GM21526 (cell line): ENCODE measurements around the gene LARGE2.
"Not testable (repeated sequence)": the region's sequence is repeated elsewhere in the genome, so short reads cannot be mapped to it uniquely, and the experiment has no call there.

Source experiments
- ATAC-seq: cut with Tn5 transposase; IDR thresholded peaks from one replicate; pipeline ENCODE4 v1.9.1; 2021; ENCODE audit warnings: moderate library complexity; ENCODE audit not compliant: unreplicated experiment, low FRiP score

LARGE2 gene

DNA sequence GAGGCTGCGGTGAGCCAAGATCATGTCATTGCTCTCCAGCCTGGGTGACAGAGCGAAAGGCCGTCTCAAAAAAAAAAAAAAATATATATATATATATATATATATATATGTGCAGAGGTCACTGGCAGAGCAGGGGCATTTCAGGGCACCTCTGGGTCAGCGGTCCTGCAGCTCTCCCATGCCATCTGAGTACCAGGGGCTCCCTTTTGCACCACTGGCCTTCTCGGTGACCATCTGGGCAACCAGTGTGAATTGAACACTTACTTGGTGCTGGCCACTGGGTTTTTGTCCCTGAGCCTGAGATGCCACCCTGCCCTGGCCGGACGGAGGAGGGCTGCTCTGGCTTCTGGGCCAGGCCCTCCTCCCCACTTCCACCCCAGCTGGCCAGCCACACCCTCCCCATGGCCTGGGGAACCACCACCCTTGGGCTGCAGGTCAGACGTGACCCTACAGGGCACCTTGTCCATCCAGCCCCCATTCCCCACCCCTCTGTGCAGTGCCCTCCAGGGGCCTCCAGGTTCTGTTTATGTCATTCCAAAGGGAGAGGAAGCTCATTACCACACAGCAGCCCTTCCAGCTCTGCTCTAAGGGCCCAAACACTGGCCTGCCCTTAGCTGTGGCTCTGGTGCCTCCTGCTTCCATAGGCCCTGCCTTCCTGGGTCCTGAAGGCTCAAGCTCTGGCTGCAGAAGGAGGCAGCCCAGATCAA is 26.8 kb upstream of the LARGE2 start:
- no peak for ATAC-seq

DNA sequence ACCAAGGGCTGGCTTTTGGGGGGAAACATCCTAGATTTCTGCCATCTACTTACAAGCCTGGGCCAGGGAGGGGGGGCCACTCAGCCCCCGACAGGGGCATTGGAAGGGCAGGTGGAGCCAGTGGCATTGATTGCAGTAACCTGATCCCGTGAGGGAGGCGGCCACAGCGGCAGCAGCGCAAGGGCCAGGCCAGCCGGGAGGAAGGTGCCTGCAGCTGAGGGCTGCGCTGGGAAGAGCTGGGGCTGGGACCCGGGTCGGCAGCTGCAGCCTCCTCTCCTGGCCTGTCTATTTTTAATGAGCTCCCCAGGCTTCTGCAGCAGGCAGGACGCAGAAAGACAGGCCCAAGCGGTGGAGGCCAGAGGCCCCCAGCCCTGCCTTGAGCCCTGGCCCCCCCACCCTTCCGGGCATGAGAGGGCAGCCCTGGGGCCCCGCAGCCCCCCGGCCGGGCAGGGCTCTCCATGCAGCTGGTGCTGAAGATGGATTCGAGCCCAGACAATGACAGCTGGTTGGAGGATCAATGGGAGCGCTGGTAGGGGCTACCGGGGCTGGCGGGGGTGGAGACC is 26.0 kb upstream of the LARGE2 start:
- ATAC-seq: no peak

DNA sequence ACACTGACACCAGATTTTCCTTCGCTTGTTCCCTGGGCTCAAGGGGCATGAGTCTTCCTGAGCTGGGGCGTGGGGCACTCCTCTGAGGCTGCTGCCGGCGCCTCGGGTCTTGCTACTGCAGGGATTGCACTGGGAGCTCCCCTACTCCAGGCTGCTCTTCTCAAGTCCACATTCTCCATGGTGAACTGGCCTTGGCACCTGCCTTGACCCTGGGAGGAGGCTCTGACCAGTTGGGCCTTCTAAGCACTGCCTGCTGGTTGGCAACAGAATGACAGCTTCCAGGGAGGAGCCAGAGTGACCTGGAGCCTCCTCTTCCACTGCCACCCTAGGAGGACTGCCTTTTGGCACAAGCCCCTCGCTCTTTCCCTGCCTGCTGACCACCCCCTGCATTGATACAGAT is 24.9 kb upstream of the LARGE2 start:
- no peak for ATAC-seq

DNA sequence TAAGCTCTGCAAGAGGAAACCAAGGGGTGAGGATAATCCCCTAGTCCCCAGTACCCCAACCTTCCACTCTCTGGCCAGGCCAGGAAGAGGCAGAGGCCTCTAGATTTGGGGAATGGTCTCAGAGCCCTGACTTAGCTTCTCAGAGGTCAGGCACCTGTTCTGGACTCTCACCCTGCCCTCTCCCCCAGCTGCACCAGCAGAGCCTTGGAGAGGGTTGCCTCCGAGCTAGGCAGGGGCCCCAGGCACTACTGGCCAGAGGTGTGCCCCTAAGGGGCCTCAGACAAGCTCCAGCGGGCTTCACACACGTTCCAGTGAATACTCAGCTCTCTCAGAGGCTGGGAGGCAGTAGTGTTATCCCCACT is 23.4 kb upstream of the LARGE2 start:
- no peak for ATAC-seq

DNA sequence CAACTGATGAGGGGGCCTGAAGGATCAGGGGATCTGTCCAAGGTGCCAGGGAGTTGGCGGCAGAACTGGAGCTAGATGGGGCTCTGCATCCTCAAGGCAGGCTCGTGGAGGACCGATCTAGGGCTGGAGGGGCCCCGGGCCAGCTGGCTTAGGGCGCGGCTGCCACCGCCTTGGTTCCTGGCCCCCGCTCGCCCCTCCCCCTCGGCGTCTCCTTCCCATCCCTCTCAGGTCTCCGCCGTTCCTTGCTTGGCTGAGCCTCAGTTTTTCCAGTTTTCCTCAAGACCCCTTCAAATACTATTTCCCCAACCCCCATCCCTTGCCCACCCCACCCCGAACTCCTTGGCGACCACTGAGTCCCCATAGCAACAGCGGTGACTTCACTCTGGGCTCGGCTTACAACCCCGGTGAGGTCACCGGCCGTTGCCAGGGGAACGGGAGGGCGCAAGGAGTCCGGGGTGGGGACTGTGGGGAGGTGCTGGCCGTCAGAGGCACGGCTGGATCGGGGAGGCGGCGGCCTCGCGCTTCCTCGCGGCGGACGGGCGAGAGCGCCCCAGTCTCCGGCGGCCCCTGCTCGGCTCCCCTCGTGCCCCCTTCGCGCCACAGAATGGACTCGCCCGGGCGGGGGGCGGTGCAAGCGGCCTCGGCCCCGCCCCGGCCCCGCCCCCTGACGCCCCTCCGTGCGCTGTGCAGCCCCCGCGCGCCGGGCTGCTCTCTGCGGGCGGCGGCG is 22.8 kb upstream of the LARGE2 start:
- ATAC-seq: no peak

DNA sequence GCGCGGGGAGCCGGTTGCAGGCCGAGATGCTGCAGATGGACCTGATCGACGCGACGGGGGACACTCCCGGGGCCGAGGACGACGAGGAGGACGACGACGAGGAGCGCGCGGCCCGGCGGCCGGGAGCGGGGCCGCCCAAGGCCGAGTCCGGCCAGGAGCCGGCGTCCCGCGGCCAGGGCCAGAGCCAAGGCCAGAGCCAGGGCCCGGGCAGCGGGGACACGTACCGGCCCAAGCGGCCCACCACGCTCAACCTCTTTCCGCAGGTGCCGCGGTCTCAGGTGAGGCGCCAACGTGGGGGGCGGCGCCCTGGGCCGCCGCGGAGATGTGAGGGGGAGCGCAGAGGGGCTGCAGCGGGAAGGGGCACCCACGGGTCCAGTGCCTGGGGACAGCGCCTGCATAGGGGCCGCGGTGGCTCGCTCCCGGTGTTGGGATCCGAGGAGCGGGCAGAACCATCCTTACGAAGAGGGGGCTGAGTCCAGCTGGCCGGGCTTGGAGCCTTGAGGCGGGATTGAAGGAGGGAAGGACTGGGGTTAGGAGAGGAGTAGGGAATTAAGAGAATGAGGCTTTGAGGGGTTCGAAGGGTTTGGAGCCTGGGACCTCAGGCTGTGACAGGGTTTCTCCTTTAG is 22.2 kb upstream of the LARGE2 start:
- not testable (repeated sequence) for ATAC-seq

DNA sequence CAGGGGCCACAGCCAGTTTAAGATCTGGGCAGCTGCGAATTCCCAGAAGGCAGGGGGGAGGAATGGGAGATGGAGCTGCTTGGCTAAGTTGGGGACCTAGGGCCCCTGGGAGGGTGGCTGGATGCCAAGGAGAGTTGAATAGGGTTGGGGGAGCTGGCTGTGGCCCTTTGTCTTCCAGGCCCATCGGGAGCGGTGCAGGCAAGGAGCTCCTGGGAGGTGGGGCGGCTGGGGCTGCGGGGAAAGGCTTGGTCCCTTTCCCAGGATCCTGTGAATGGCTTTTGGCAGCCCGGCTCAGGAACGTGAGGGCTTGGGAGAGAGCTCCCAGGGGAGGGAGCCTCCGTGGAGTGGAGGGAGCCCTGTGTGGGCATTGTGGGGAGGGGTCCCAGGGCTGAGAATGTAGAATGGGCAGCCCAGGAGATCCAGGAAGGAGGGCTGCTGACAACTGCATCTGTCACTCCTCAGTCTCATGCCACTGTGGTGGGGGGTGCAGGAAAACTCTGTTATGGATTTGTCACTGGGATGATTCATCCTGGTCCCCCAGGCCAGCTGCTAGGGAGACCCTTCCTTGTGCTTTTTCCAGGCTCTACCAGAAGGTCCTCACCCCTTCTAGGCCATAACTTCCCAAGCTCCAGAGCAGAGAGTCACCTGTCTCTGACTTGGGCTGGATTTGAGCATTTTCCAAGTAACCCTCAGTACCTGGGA is 21.4 kb upstream of the LARGE2 start:
- no peak for ATAC-seq

DNA sequence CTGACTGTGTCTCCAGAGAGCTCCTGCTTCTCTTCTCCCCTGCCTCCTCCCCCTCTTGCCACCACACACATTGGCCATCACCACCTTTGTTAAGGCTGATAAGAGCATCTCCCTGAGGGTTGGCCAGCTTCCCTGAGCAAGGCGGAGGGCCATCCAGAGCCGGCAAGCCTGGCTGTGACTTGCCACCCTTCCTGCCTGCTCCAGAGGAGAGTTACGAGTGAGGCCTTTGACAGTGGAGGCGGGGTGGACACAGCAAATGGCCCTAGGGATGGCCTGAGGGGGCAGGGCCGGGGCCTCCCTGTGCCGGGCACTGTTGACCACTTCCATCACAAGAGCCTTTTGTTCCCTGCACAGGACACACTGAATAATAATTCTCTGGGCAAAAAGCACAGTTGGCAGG is 20.8 kb upstream of the LARGE2 start:
- ATAC-seq: no peak

DNA sequence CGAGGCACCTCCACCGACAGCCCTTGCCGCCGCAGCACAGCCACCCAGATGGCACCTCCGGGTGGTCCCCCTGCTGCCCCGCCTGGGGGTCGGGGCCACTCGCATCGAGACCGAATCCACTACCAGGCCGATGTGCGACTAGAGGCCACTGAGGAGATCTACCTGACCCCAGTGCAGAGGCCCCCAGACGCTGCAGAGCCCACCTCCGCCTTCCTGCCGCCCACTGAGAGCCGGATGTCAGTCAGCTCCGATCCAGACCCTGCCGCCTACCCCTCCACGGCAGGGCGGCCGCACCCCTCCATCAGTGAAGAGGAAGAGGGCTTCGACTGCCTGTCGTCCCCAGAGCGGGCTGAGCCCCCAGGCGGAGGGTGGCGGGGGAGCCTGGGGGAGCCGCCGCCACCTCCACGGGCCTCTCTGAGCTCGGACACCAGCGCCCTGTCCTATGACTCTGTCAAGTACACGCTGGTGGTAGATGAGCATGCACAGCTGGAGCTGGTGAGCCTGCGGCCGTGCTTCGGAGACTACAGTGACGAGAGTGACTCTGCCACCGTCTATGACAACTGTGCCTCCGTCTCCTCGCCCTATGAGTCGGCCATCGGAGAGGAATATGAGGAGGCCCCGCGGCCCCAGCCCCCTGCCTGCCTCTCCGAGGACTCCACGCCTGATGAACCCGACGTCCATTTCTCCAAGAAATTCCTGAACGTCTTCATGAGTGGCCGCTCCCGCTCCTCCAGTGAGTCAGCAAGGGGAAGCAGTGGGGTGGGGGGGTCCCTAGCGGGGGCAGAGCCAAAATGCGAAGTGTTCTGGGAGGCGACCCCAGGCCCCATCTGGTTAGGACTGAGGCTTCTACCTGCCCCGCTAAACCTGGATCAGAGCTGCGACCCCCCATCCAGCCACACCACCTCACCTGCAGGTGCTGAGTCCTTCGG is 19.7 kb upstream of the LARGE2 start:
- ATAC-seq: no peak

DNA sequence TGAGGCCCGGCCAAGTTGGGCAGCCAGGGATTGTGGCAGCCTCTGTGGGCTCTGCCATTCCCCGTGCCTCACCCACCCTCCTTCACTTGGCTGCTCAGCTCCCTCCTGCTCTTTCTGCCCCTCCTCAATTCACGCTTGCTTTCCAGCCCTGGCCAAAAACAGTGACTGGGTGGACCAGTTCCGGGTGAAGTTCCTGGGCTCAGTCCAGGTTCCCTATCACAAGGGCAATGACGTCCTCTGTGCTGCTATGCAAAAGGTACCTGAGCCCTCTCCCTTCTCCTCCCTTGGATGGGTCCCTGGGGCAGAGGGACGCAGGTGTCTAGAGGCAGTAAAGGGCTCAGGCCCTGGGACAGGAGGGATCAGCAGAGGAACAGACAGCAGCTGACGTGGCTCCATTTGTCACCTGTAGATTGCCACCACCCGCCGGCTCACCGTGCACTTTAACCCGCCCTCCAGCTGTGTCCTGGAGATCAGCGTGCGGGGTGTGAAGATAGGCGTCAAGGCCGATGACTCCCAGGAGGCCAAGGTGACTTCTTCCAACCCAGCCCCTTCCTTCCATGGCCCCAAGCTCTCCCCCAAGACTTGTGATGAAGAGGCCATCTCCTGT is 18.0 kb upstream of the LARGE2 start:
- no peak for ATAC-seq

DNA sequence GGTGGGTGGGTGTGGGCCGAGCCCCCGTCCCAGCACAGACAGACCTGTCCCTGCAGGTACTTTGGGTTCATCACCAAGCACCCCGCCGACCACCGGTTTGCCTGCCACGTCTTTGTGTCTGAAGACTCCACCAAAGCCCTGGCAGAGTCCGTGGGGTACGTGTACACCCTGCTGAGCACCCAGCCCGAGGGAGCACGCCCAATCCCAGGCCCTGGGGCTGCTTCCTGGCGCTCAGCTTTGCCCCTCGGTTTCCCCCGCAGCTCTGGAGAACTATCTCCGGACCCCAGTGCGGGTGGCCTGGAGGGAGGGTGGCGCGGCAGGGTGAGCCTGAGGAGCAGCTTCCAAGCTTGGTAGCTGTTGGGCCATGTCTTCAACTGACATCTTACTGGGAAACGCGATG is 17.4 kb upstream of the LARGE2 start:
- ATAC-seq: no peak

DNA sequence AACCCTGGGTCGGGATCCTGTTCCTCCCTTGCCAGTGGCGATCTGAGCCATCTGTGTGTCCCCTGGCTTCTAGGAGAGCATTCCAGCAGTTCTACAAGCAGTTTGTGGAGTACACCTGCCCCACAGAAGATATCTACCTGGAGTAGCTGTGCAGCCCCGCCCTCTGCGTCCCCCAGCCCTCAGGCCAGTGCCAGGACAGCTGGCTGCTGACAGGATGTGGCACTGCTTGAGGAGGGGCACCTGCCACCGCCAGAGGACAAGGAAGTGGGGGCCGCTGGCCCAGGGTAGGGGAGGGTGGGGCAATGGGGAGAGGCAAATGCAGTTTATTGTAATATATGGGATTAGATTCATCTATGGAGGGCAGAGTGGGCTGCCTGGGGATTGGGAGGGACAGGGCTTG is 16.9 kb upstream of the LARGE2 start:
- not testable (repeated sequence) for ATAC-seq

DNA sequence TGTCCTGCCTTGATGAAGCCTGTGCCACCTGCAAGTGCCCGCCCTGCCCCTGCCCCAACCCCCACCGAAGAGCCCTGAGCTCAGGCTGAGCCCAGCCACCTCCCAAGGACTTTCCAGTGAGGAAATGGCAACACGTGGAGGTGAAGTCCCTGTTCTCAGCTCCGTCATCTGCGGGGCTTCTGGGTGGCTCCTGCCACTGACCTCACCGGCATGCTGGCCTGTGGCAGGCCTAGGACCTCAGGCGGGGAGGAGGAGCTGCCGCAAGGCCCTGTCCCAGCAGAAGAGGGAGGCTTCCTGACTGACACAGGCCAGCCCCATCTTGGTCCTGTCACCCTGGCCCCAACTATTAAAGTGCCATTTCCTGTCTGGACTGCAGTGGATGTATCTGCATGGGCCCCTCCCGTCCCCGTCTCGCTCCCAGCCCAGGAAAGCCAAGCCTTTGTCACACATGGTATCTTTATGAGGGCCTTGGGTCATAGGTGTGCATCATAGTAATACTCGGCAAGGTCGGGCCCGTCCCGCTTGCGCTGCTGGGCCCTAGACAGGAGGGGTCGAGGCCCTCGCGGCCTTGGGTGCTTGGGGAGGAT is 16.3 kb upstream of the LARGE2 start:
- ATAC-seq: no peak

DNA sequence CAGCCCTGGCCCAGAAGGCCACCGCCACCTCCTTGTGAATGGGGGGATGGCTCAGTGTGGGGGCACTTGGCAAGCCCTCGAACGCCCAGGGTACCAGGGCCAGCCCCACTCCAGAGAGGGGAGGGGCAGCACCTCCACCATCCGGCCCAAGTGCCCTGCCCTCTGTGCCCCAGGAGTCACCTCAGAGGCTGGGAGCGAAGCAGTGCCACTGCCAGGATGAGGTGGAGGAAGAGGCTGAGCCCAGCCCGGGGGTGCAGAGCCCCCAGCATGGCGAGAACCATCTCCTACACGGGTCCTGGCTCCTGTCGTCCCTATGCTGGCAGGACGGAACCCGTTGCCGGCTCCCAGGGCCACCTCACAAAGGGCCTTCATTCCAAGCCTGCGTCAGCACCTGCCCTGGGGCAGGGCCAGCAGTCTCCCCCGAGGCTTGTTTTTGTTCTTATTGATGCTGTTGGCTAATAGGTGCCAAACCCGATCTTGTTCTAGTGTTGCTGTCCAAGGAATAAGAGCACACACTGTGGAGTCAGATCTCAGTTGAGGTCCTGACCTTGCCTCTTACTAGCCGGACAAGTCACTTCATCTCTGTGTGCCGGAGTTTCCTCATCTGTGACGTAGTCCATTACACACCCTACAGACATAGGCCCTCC is 15.4 kb upstream of the LARGE2 start, which contains the start of gene FREY1:
FREY1 (minus strand) TSS at position 307 of the 647 bp plus-strand sequence; CDS start at position 281, 26 bp downstream.
- no peak for ATAC-seq

DNA sequence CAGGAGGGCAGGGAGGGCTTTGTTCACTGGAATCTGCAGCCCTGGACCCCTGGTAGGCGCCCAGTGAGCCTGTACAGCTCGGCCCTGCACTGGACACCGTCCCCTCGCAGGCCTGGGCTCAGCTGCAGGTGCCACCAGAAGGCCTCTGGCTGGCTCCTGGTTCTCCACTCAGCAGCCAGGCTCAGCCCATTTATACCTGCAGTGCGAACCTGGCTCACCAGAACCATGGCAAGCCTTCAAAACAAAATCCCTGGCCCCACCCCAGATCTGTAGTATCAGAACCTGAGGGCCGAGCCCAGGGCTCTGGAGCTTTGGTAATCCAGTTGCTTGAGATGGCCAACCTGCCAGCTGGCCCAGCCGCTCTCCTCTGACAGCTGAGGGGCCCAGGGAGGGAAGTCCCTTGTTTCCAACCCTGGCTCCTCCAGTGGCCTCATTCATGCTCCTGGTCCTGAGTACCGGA is 14.5 kb upstream of the LARGE2 start:
- ATAC-seq: no peak

DNA sequence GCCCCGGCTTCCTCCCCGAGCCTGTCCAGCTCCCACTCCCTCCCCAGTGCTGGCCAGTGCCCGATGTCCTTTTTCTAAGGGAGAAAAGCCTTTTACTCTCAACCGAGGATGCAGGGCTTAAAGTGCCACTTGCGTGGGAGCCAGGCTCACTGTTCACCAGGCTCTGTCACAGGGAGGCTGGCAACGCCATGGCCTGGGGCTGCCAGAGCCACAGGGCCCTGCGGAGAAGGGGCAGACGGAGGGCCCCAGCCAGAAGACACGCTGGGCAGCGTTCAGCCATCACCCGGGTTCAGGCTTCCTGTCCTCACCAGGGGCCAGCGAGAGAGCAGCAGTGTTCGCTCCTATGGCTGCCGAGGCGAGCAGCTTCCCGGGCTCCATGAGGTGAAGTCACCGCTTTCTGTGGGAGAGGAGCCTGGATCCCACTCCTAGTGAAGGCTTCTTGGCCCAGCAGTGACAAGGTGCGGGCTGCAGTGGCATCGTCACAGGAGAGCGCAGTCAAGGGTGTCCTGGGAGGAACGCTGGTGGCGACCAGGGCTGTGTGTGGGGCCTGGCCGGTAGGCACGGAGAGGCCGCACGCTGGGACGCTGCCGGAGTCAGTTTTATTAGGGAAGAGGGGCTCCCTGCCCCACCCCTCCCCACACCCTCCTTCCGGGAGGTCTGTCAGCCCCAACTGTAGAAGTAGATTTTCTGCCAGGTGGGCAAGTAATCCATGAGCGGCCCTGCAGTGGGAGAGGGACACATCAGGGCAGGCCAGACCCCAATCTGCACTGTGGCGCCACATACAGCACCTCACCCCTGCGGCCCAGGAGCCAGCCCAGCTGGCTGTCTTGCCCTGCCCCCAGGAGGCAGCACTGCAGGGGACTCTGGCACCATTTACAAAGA is 12.6 kb upstream of the LARGE2 start:
- ATAC-seq: no peak

DNA sequence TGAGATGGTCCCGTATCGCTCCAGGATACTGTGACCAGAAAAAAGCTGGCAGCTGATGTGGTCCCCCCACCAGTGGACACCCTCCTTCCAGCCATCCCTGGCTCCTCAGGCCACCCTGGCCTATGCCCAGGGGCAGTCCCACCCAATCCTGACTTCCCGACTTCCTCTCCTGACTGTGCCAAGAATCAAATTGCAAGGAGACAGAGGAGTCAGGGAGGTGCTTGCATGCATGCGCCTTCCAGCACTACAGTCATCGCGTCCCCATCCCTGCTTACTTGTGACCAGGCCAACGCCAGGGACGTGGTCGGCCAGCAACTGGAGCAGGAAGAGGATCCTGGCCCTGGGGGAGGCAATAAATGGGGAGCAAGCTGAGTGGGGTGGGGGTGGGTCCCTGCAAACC is 11.8 kb upstream of the LARGE2 start:
- ATAC-seq: no peak
